CD4-positive, alpha-beta T cell (primary cell): Measurements from ENCODE around the gene MAPK8IP1. TPM values are rescaled to one million over a fixed set of nuclear protein-coding genes. Genes with fewer than 3 reads are reported as not detected.

ENCODE experiments used
- ATAC-seq: fragments of 200-7000 bp; cut with Tn5 transposase; one replicate; pipeline ENCODE4 v1.10.0; 2022; ENCODE audit warnings: mild to moderate bottlenecking; ENCODE audit not compliant: poor library complexity
- CTCF ChIA-PET: fragments of 350-600 bp; sonication (Branson Sonifier 250); formaldehyde crosslinking; loops from one replicate; lab custom pipeline; 2021; ENCODE audit warnings: antibody characterized with exemption, inconsistent platforms; lab: Charles Lee
- POLR2A ChIA-PET: fragments of 350-600 bp; sonication (Branson Sonifier 250); formaldehyde crosslinking; loops from one replicate; lab custom pipeline; 2021; ENCODE audit warnings: antibody characterized with exemption, inconsistent platforms; lab: Charles Lee
- DNase-seq, 14 experiments: peaks; one replicate each; pipeline ENCODE4 v3.0.0-alpha.2; 2013 to 2020; ENCODE audit warnings: mixed read lengths in 2 of 14
- H3K27ac ChIP-seq, 2 donors: one replicate each; pipeline versions ENCODE4 v1.5.1 to v1.7.0; 2013; ENCODE audit warnings: low read length in 2 of 2, low read depth in 1 of 2, mild to moderate bottlenecking in 1 of 2
- H3K27me3 ChIP-seq, 2 experiments: 1 replicate in 1 of 2; 2 replicates in 1 of 2; pipeline versions ENCODE4 v1.6.1 to v1.7.0; 2013; ENCODE audit warnings: low read length in 2 of 2, control low read depth in 1 of 2, mild to moderate bottlenecking in 1 of 2, moderate library complexity in 1 of 2; ENCODE audit not compliant: insufficient read depth in 2 of 2, control insufficient read depth in 1 of 2
- H3K36me3 ChIP-seq: one replicate; pipeline ENCODE4 v1.6.1; 2013; ENCODE audit warnings: low read length, control low read depth; ENCODE audit not compliant: insufficient read depth
- H3K4me1 ChIP-seq: one replicate; pipeline ENCODE4 v1.6.1; 2013; ENCODE audit warnings: low read length, control low read depth; ENCODE audit not compliant: insufficient read depth
- H3K4me3 ChIP-seq: one replicate; pipeline ENCODE4 v1.5.1; 2013; ENCODE audit warnings: mild to moderate bottlenecking, low read length, moderate library complexity
- H3K9me3 ChIP-seq, 2 experiments: 1 replicate in 1 of 2; 2 replicates in 1 of 2; pipeline versions ENCODE4 v1.6.1 to v1.7.0; 2013; ENCODE audit warnings: low read length in 2 of 2, mild to moderate bottlenecking in 2 of 2, control low read depth in 1 of 2, moderate library complexity in 1 of 2; ENCODE audit not compliant: control insufficient read depth in 1 of 2, insufficient read depth in 1 of 2
- H3K27ac Mint-ChIP-seq: one replicate; pipeline ENCODE4 v1.8.0; 2020; ENCODE audit warnings: mixed read lengths
- H3K27me3 Mint-ChIP-seq: one replicate; pipeline ENCODE4 v1.8.0; 2021; ENCODE audit warnings: mixed read lengths
- H3K36me3 Mint-ChIP-seq: one replicate; pipeline ENCODE4 v1.8.0; 2021; ENCODE audit warnings: low read depth, mixed read lengths
- H3K4me1 Mint-ChIP-seq: one replicate; pipeline ENCODE4 v1.8.0; 2021; ENCODE audit warnings: low read depth, mixed read lengths
- H3K4me3 Mint-ChIP-seq: one replicate; pipeline ENCODE4 v1.8.0; 2020; ENCODE audit warnings: mild to moderate bottlenecking, mixed read lengths
- H3K9me3 Mint-ChIP-seq: one replicate; pipeline ENCODE4 v1.8.0; 2020; ENCODE audit warnings: mixed read lengths
- intact Hi-C, 2 experiments: fragments of 100-400 bp; cut with DNase I in 1 of 2; cut with micrococcal nuclease in 1 of 2; formaldehyde crosslinking; loops; one replicate each; pipeline versions ENCODE4 v1.15.1 to v1.9.0; 2023 to 2025; cut with DNase I, micrococcal nuclease
- total RNA-seq, 174 experiments: library from RNA in 2 of 174; stranded (reverse) in 2 of 174; gene quantifications; one replicate each; pipeline ENCODE4 v1.2.3 and lab custom pipeline; 2021 to 2026
- TF ChIP-seq, protein P1 (sequence below): fragments of 200-600 bp; IDR thresholded peaks from one replicate; pipeline ENCODE4 v1.8.0; 2022; ENCODE audit warnings: antibody characterized with exemption, mild to moderate bottlenecking

MAPK8IP1 gene
- total RNA-seq, 2 experiments from 2014 or later: 2.3 to 2.4 TPM

DNA sequence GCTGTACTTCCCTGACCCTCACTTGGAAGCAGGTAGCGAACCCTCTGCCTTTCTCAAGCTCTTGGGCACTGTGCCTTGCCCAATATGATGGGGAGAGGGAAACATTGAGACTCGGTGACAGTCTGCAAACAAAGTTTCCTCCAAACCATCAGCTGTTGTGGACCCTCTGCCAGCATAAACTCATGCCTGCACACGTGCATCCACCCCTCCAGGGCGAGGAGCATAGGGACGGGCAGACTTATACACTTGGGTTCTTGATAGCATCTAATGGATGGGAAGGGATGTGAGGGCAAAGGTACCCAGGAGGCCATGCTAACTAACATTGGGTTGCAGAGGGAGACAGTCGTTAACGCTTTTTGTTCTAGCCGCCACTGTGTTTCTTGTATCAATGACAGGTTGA lies 8.2 kb upstream of the MAPK8IP1 start:
- no peak overlapping the region for H3K4me3 Mint-ChIP-seq
- no peak overlapping the region for H3K4me3 ChIP-seq
- no peak for ATAC-seq
- DNase-seq: no peak
- H3K27me3 Mint-ChIP-seq: no peaks in the 10 kb centered on the region
- TF ChIP-seq, protein P1, sequence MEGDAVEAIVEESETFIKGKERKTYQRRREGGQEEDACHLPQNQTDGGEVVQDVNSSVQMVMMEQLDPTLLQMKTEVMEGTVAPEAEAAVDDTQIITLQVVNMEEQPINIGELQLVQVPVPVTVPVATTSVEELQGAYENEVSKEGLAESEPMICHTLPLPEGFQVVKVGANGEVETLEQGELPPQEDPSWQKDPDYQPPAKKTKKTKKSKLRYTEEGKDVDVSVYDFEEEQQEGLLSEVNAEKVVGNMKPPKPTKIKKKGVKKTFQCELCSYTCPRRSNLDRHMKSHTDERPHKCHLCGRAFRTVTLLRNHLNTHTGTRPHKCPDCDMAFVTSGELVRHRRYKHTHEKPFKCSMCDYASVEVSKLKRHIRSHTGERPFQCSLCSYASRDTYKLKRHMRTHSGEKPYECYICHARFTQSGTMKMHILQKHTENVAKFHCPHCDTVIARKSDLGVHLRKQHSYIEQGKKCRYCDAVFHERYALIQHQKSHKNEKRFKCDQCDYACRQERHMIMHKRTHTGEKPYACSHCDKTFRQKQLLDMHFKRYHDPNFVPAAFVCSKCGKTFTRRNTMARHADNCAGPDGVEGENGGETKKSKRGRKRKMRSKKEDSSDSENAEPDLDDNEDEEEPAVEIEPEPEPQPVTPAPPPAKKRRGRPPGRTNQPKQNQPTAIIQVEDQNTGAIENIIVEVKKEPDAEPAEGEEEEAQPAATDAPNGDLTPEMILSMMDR: no peak
- H3K27me3 ChIP-seq: no peaks in the 10 kb centered on the region
- ChIA-PET POLR2A (no interaction called here), CTCF (no interaction called here)
- H3K9me3 ChIP-seq: no peaks in the 10 kb centered on the region
- no peaks in the 10 kb centered on the region for H3K4me1 Mint-ChIP-seq
- H3K36me3 ChIP-seq: peaks cover 79% of the 10 kb centered on the region
- no peaks in the 10 kb centered on the region for H3K4me1 ChIP-seq
- intact Hi-C loops: loop anchor here (10.0 kb wide), 1 partner anchor 128 kb away; no protein-coding TSS in a partner anchor
- no peak overlapping the region for H3K27ac ChIP-seq
- H3K9me3 Mint-ChIP-seq: no peaks in the 10 kb centered on the region
- peaks cover 93% of the 10 kb centered on the region for H3K36me3 Mint-ChIP-seq
- H3K27ac Mint-ChIP-seq: no peak overlapping the region

DNA sequence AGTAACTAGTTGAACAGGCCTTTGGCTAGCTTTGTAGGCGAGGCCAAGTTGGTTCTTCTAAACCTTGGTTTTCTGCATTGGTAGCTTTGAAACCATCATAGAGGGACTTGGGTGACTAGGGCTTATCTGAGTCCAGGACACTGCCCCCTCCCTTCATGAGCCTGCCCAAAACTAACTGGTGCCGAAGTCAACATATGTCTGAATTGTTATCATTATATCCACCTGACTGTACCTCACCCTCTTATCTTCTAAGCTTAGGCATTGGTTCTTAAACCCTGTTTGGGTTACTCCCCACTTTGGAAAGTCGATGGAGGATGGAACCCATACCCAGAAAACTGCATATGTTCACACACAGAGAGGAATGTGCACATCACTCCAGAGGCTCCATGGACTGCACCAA lies 7.6 kb upstream of the MAPK8IP1 start:
- no peaks in the 10 kb centered on the region for H3K27me3 Mint-ChIP-seq
- H3K27me3 ChIP-seq: no peaks in the 10 kb centered on the region
- H3K4me1 Mint-ChIP-seq: no peaks in the 10 kb centered on the region
- ATAC-seq (no peak), DNase-seq (no peak)
- no peaks in the 10 kb centered on the region for H3K9me3 Mint-ChIP-seq
- H3K27ac Mint-ChIP-seq: no peak overlapping the region
- CTCF ChIA-PET: no interaction called here
- no peaks in the 10 kb centered on the region for H3K9me3 ChIP-seq
- TF ChIP-seq, protein P1: no peak
- intact Hi-C loops: loop anchor here (10.0 kb wide), 1 partner anchor 127 kb away; no protein-coding TSS in a partner anchor
- peaks cover 73% of the 10 kb centered on the region for H3K36me3 ChIP-seq
- POLR2A ChIA-PET: no interaction called here
- peaks cover 90% of the 10 kb centered on the region for H3K36me3 Mint-ChIP-seq
- H3K4me3 ChIP-seq: no peak overlapping the region
- H3K4me1 ChIP-seq: no peaks in the 10 kb centered on the region
- no peak overlapping the region for H3K27ac ChIP-seq
- H3K4me3 Mint-ChIP-seq: no peak overlapping the region

DNA sequence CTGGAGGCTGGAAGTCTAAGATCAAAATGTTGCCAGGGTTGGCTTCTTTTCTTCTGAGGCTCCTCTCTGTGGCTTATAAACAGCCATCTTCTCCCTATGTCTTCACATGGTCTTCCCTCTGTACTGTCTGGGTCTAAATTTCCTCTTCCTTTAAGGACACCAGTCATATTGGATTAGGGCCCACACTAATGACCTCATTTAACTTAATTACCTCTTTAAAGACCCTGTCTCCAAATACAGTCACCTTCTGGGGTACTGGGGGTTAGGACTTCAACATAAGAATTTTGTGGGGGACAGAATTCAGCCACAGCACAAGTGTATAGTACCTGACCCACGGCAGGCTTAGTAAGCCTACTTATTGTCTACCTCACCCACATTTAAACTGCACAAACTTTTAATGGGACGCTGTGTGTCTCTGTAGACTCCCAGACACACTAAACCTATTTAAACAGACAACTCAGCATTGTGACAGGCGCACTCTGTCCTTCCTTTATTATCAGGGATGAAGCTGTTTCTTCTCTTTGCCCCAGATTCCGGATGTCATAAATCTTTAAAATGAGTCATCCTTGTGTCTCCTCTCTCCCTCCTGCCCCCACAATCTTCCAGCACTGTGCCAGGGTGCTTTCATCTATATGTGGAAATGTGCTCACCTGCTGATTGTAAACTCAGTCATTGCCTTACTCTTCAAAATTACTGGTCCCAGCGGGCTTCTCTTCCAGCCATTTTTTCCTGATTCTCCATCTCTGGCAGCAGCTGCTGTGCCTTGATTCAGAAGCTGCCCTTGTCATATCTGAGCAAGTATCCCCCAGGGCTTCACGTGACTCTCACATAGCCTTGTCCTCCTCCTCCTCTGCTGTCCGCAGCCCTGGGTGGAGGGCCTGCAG lies 5.4 kb upstream of the MAPK8IP1 start:
- no peak overlapping the region for H3K27ac Mint-ChIP-seq
- H3K27me3 ChIP-seq: no peaks in the 10 kb centered on the region
- no peak overlapping the region for H3K4me3 Mint-ChIP-seq
- intact Hi-C loops: loop anchor here (10.0 kb wide), 1 partner anchor 125 kb away; no protein-coding TSS in a partner anchor
- no peak overlapping the region for H3K27ac ChIP-seq
- no peaks in the 10 kb centered on the region for H3K9me3 Mint-ChIP-seq
- H3K27me3 Mint-ChIP-seq: no peaks in the 10 kb centered on the region
- peaks cover 8% of the 10 kb centered on the region for H3K4me1 Mint-ChIP-seq
- H3K9me3 ChIP-seq: no peaks in the 10 kb centered on the region
- DNase-seq (no peak), ATAC-seq (no peak)
- H3K36me3 Mint-ChIP-seq: peaks cover 82% of the 10 kb centered on the region
- CTCF ChIA-PET: no interaction called here
- peaks cover 54% of the 10 kb centered on the region for H3K36me3 ChIP-seq
- POLR2A ChIA-PET: no interaction called here
- TF ChIP-seq, protein P1: no peak
- no peak overlapping the region for H3K4me3 ChIP-seq
- H3K4me1 ChIP-seq: peaks cover 3% of the 10 kb centered on the region
